Spinal cord (tissue), 10 donors: ENCODE data around the gene RYR1. TPM values are rescaled to one million over a fixed set of nuclear protein-coding genes. Genes with fewer than 3 reads are reported as not detected.
A peak's percentile ranks its signal among the peaks of the same experiment; 100 is the strongest.

Experiments used
- DNase-seq, 6 donors: peaks; one replicate each; pipeline versions ENCODE4 v3.0.0 to v3.0.0-alpha.2; 2013 to 2015; ENCODE audit warnings: low spot score in 6 of 6, low read depth in 4 of 6
- H3K27ac ChIP-seq: one replicate; pipeline ENCODE4 v1.5.1; 2013; ENCODE audit warnings: low read depth, low read length, control low read depth
- H3K27me3 ChIP-seq: one replicate; pipeline ENCODE4 v1.6.1; 2013; ENCODE audit warnings: low read length; ENCODE audit not compliant: control insufficient read depth, insufficient read depth
- H3K36me3 ChIP-seq: one replicate; pipeline ENCODE4 v1.6.1; 2013; ENCODE audit warnings: low read length; ENCODE audit not compliant: control insufficient read depth, insufficient read depth
- H3K4me1 ChIP-seq: one replicate; pipeline ENCODE4 v1.6.1; 2013; ENCODE audit warnings: low read length; ENCODE audit not compliant: control insufficient read depth, insufficient read depth
- H3K4me3 ChIP-seq: one replicate; pipeline ENCODE4 v1.5.1; 2013; ENCODE audit warnings: low read depth, low read length, control low read depth
- H3K9me3 ChIP-seq: one replicate; pipeline ENCODE4 v1.6.1; 2013; ENCODE audit warnings: low read length; ENCODE audit not compliant: control insufficient read depth, insufficient read depth
- WGBS: methylation state at CpG from one replicate; pipeline ENCODE4 v1.1.5; 2013; ENCODE audit warnings: missing lambda C conversion rate; ENCODE audit not compliant: insufficient coverage; 5-methylcytosine and 5-hydroxymethylcytosine counted together
- polyA plus RNA-seq, 2 donors: library from polyadenylated mRNA; unstranded; fragments of 120-200 nt; gene quantifications; one replicate each; pipeline ENCODE4 v1.2.1, GENCODE V29; 2013; ENCODE audit not compliant: insufficient read length in 2 of 2
- total RNA-seq, 2 donors: library from RNA; depleted of rRNA in 1 of 2; stranded (reverse); fragments of 120-200 nt in 1 of 2; fragments of >200 nt in 1 of 2; gene quantifications; one replicate each; pipeline versions ENCODE4 v1.2.3 to v1.2.4, GENCODE V29; 2013 to 2014
- donor health status: healthy.

Gene RYR1
- total and polyA plus RNA-seq, 4 donors, result 6.0 to 15.1 (median 10.5) TPM

- Histone ChIP-seq H3K27ac (no peak overlapping the region), H3K9me3 (no peaks in the 10 kb centered on the region), H3K36me3 (peaks cover 77% of the 10 kb centered on the region), H3K27me3 (no peaks in the 10 kb centered on the region), H3K4me3 (no peak overlapping the region), H3K4me1 (peaks cover 5% of the 10 kb centered on the region)
- WGBS, result 91% methylated on average over 14 of the region's 16 CpGs
- no peak for DNase-seq
Measured at GRCh38 chr19:38632476-38633213, 199.2 kb downstream of the RYR1 start.

GRCh38 chr19:38634757-38635482 lies 201.4 kb downstream of the RYR1 start:
- H3K9me3 ChIP-seq, result no peaks in the 10 kb centered on the region
- H3K36me3 ChIP-seq, result peaks cover 67% of the 10 kb centered on the region
- H3K27me3 ChIP-seq, result no peaks in the 10 kb centered on the region
- 72% methylated on average over 16 of the region's 17 CpGs for WGBS
- peaks cover 5% of the 10 kb centered on the region for H3K4me1 ChIP-seq
- H3K4me3 ChIP-seq, result no peak overlapping the region
- no peak overlapping the region for H3K27ac ChIP-seq
- DNase-seq, result peak in 3 of 6 donors; percentile 65 to 88 (median 86)

GRCh38 chr19:38635483-38636399 lies 202.2 kb downstream of the RYR1 start:
- peaks cover 61% of the 10 kb centered on the region for H3K36me3 ChIP-seq
- no peak for DNase-seq
- H3K4me1 ChIP-seq, result peaks cover 5% of the 10 kb centered on the region
- H3K4me3 ChIP-seq, result no peak overlapping the region
- no peaks in the 10 kb centered on the region for H3K27me3 ChIP-seq
- H3K27ac ChIP-seq, result no peak overlapping the region
- H3K9me3 ChIP-seq, result no peaks in the 10 kb centered on the region
- 91% methylated on average over 6 of the region's 17 CpGs for WGBS

Other genes with a start within 250 kb of the RYR1 start
- gene DPF1, start 209.5 kb upstream of the RYR1 start, total RNA-seq, result 10 to 100 TPM; 12.4 to 14.4 TPM
- 10 to 100 TPM; 65.5 to 90.1 TPM for gene DPF1, start 209.5 kb upstream of the RYR1 start, polyA plus RNA-seq
- gene PPP1R14A, start 177.3 kb upstream of the RYR1 start, total RNA-seq, result 1 to 10 TPM; 4.0 to 9.4 TPM
- gene PPP1R14A, start 177.3 kb upstream of the RYR1 start, polyA plus RNA-seq, result 10 to 100 TPM; 19.5 to 24.5 TPM
- gene SPINT2, start 169.1 kb upstream of the RYR1 start, total RNA-seq, result 100 to 1,000 TPM in 1 of 2 donors, 10 to 100 TPM in 1; 95.5 to 242 TPM
- 100 to 1,000 TPM; 111 to 212 TPM for gene SPINT2, start 169.1 kb upstream of the RYR1 start, polyA plus RNA-seq
- gene C19orf33, start 129.4 kb upstream of the RYR1 start, total RNA-seq, result 100 to 1,000 TPM in 1 of 2 donors, 10 to 100 TPM in 1; 12.4 to 134 TPM
- 10 to 100 TPM in 1 of 2 donors, under 1 TPM in 1; 0.97 to 13.5 TPM for gene C19orf33, start 129.4 kb upstream of the RYR1 start, polyA plus RNA-seq
- gene YIF1B, start 117.7 kb upstream of the RYR1 start, total RNA-seq, result 10 to 100 TPM; 41.7 to 61.2 TPM
- gene YIF1B, start 117.7 kb upstream of the RYR1 start, polyA plus RNA-seq, result 10 to 100 TPM; 68.0 to 88.1 TPM
- 1 to 10 TPM; 1.8 to 4.4 TPM for gene KCNK6, start 113.8 kb upstream of the RYR1 start, total RNA-seq
- gene KCNK6, start 113.8 kb upstream of the RYR1 start, polyA plus RNA-seq, result 1 to 10 TPM in 1 of 2 donors, under 1 TPM in 1; 0.98 to 2.1 TPM
- gene CATSPERG, start 97.9 kb upstream of the RYR1 start, total RNA-seq, result 1 to 10 TPM; 3.7 to 5.8 TPM
- 10 to 100 TPM in 1 of 2 donors, 1 to 10 TPM in 1; 4.0 to 10.3 TPM for gene CATSPERG, start 97.9 kb upstream of the RYR1 start, polyA plus RNA-seq
- 100 to 1,000 TPM; 177 to 185 TPM for gene PSMD8, start 59.1 kb upstream of the RYR1 start, total RNA-seq
- 100 to 1,000 TPM; 196 to 209 TPM for gene PSMD8, start 59.1 kb upstream of the RYR1 start, polyA plus RNA-seq
- gene GGN, start 45.7 kb upstream of the RYR1 start, total RNA-seq, result under 1 TPM in 1 of 2 donors, not detected in 1; 0.28 TPM
- gene GGN, start 45.7 kb upstream of the RYR1 start, polyA plus RNA-seq, result 1 to 10 TPM; 1.3 to 1.9 TPM
- 1 to 10 TPM; 1.3 to 1.9 TPM for gene SPRED3, start 45.0 kb upstream of the RYR1 start, total RNA-seq
- gene SPRED3, start 45.0 kb upstream of the RYR1 start, polyA plus RNA-seq, result 1 to 10 TPM; 8.3 to 9.3 TPM
- 10 to 100 TPM; 10.5 to 20.4 TPM for gene FAM98C, start 30.6 kb upstream of the RYR1 start, total RNA-seq
- gene FAM98C, start 30.6 kb upstream of the RYR1 start, polyA plus RNA-seq, result 10 to 100 TPM; 38.0 to 52.3 TPM
- 1 to 10 TPM; 1.2 to 1.6 TPM for gene RASGRP4, start 7.5 kb upstream of the RYR1 start, total RNA-seq
- gene RASGRP4, start 7.5 kb upstream of the RYR1 start, polyA plus RNA-seq, result 1 to 10 TPM; 1.5 to 2.0 TPM
- 1 to 10 TPM; 1.6 to 2.4 TPM for gene MAP4K1, start 184.3 kb downstream of the RYR1 start, total RNA-seq
- 10 to 100 TPM in 1 of 2 donors, 1 to 10 TPM in 1; 8.9 to 12.2 TPM for gene MAP4K1, start 184.3 kb downstream of the RYR1 start, polyA plus RNA-seq
- gene EIF3K, start 185.5 kb downstream of the RYR1 start, total RNA-seq, result 100 to 1,000 TPM; 110 to 266 TPM
- gene EIF3K, start 185.5 kb downstream of the RYR1 start, polyA plus RNA-seq, result 100 to 1,000 TPM; 254 to 268 TPM
- 100 to 1,000 TPM; 103 to 142 TPM for gene ACTN4, start 214.0 kb downstream of the RYR1 start, total RNA-seq
- gene ACTN4, start 214.0 kb downstream of the RYR1 start, polyA plus RNA-seq, result 100 to 1,000 TPM; 292 to 297 TPM